ENCODE data around the gene SBF2.

Gene SBF2

GRCh38 chr11:10303558-10304363 lies 9.7 kb upstream of the SBF2 start:
- no peak for TF ChIP-seq EZH2 (optimal IDR thresholded peaks at IDR 0.05; ENCODE audit: low read depth, low read length)
- no peak for TF ChIP-seq EZH2phosphoT487 (IDR thresholded peaks at IDR 0.05; ENCODE audit: low read length)
- no peak for TF ChIP-seq CTCF (IDR thresholded peaks at IDR 0.05; ENCODE audit: low read length)
- H3K27ac ChIP-seq (ENCODE audit: low read length), result peak overlapping the region; percentile 97
- H3K27me3 ChIP-seq (replicated peaks; ENCODE audit: insufficient read depth, low read length), result no peaks in the 10 kb centered on the region
- H3K9me3 ChIP-seq (replicated peaks; ENCODE audit: insufficient read depth, low read length), result no peaks in the 10 kb centered on the region
- H3K9me2 ChIP-seq (replicated peaks; ENCODE audit: insufficient read depth, low read length), result no peaks in the 10 kb centered on the region
- peaks cover 65% of the 10 kb centered on the region for H3K79me2 ChIP-seq (ENCODE audit: low read length)
- H3K4me2 ChIP-seq (ENCODE audit: low read depth, low read length), result peak overlapping the region; percentile 95
- peak overlapping the region; percentile 60 for H2AFZ ChIP-seq (ENCODE audit: low read length)
- DNase-seq, result peak; percentile 59
- peak overlapping the region; percentile 97 for H3K9ac ChIP-seq (ENCODE audit: low read length)
- H3F3A ChIP-seq (ENCODE audit: insufficient read depth, low read length), result peaks cover 66% of the 10 kb centered on the region
- H3K4me1 ChIP-seq (ENCODE audit: low read length), result peaks cover 7% of the 10 kb centered on the region
- H3K36me3 ChIP-seq (replicated peaks; ENCODE audit: insufficient read depth, low read length), result peaks cover 17% of the 10 kb centered on the region
- 0 out of 2 replicates have a peak, but pooled peaks cover 7% of the 10 kb centered on the region for H4K20me1 ChIP-seq (ENCODE audit: insufficient read depth, low read length)
- H3K4me3 ChIP-seq (ENCODE audit: low read length), result peak overlapping the region; percentile 96

GRCh38 chr11:10302744-10303557 lies 8.9 kb upstream of the SBF2 start:
- Histone ChIP-seq H3K4me1 (ENCODE audit: low read length) (peaks cover 5% of the 10 kb centered on the region), H3K36me3 (replicated peaks; ENCODE audit: insufficient read depth, low read length) (peaks cover 17% of the 10 kb centered on the region), H3K79me2 (ENCODE audit: low read length) (peaks cover 58% of the 10 kb centered on the region), H3K27ac (ENCODE audit: low read length) (peak overlapping the region; percentile 97), H3K9me2 (replicated peaks; ENCODE audit: insufficient read depth, low read length) (no peaks in the 10 kb centered on the region), H4K20me1 (ENCODE audit: insufficient read depth, low read length) (0 out of 2 replicates have a peak, but pooled peaks cover 7% of the 10 kb centered on the region), H3K9me3 (replicated peaks; ENCODE audit: insufficient read depth, low read length) (no peaks in the 10 kb centered on the region), H3K4me3 (ENCODE audit: low read length) (peak overlapping the region; percentile 96), H3F3A (ENCODE audit: insufficient read depth, low read length) (peaks cover 62% of the 10 kb centered on the region), H3K27me3 (replicated peaks; ENCODE audit: insufficient read depth, low read length) (no peaks in the 10 kb centered on the region), H2AFZ (ENCODE audit: low read length) (peak overlapping the region; percentile 60), H3K9ac (ENCODE audit: low read length) (peak overlapping the region; percentile 97), H3K4me2 (ENCODE audit: low read depth, low read length) (peak overlapping the region; percentile 95)
- DNase-seq, result peak; percentile 85
- TF ChIP-seq EZH2 (optimal IDR thresholded peaks at IDR 0.05; ENCODE audit: low read depth, low read length), result no peak
- 0 out of 2 replicates have a peak, but pooled peaks have one; percentile 2 for TF ChIP-seq CTCF (IDR thresholded peaks at IDR 0.05; ENCODE audit: low read length)

GRCh38 chr11:10302359-10302743 lies 8.3 kb upstream of the SBF2 start:
- Histone ChIP-seq H3K9ac (ENCODE audit: low read length) (peak overlapping the region; percentile 97), H2AFZ (ENCODE audit: low read length) (peak overlapping the region; percentile 60), H3K4me2 (ENCODE audit: low read depth, low read length) (peak overlapping the region; percentile 95), H4K20me1 (ENCODE audit: insufficient read depth, low read length) (0 out of 2 replicates have a peak, but pooled peaks cover 7% of the 10 kb centered on the region), H3K4me3 (ENCODE audit: low read length) (peak overlapping the region; percentile 96), H3F3A (ENCODE audit: insufficient read depth, low read length) (peaks cover 56% of the 10 kb centered on the region), H3K9me3 (replicated peaks; ENCODE audit: insufficient read depth, low read length) (no peaks in the 10 kb centered on the region), H3K4me1 (ENCODE audit: low read length) (peaks cover 5% of the 10 kb centered on the region), H3K27ac (ENCODE audit: low read length) (peak overlapping the region; percentile 97), H3K79me2 (ENCODE audit: low read length) (peaks cover 54% of the 10 kb centered on the region), H3K9me2 (replicated peaks; ENCODE audit: insufficient read depth, low read length) (no peaks in the 10 kb centered on the region), H3K27me3 (replicated peaks; ENCODE audit: insufficient read depth, low read length) (no peaks in the 10 kb centered on the region), H3K36me3 (replicated peaks; ENCODE audit: insufficient read depth, low read length) (peaks cover 17% of the 10 kb centered on the region)
- TF ChIP-seq EZH2 (optimal IDR thresholded peaks at IDR 0.05; ENCODE audit: low read depth, low read length) (no peak), CTCF (IDR thresholded peaks at IDR 0.05; ENCODE audit: low read length) (no peak), EZH2phosphoT487 (IDR thresholded peaks at IDR 0.05; ENCODE audit: low read length) (no peak)
- no peak for DNase-seq
